Amygdala (tissue), 56 donors: ENCODE results near the gene ATP6AP2.
"Not testable (repeated sequence)": the region's sequence is repeated elsewhere in the genome, so short reads cannot be mapped to it uniquely, and the experiment has no call there.

Experiments
- DNase-seq, 56 donors: peaks; one replicate each; lab custom pipeline; 2025; lab: John Stamatoyannopoulos, UW

Gene ATP6AP2

DNA sequence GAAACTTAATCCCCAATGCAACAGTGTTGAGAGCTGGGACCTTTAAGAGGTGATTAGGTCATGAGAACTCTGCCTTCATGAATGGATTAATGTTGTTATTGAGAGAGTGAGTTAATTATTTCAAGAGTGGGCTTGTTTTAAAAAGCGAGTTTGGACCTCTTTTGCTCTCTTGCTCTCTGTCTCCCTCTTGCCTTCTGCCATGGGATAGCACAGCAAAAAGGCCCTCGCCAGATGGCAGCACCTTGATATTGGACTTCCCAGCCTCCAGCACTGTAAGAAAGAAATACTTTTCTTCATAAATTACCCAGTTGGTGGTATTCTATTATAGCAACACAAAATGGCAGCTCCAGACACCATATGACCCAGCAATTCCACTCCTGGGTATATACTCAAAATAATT, 7.0 kb upstream of the ATP6AP2 start:
- DNase-seq = no peak

DNA sequence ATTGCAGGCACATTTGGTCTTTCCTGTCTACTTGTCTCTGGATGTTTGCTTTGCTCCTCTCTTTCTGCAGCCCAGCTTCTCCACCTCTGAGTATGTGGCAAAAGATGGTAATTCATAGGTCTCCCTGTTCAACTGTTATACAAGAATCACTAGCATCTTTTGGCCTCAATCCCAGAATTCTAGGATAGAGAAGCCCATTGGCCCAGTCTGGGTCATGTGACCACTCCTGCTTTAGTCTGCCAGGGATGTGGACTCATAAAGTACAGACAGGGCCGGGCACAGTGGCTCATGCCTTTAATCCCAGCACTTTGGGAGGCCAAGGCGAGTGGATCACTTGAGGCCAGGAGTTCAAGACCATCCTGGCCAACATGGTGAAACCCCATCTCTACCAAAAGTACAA, 5.4 kb upstream of the ATP6AP2 start:
- peak in 19 of 56 donors; percentile 0 to 34 (median 5) for DNase-seq

DNA sequence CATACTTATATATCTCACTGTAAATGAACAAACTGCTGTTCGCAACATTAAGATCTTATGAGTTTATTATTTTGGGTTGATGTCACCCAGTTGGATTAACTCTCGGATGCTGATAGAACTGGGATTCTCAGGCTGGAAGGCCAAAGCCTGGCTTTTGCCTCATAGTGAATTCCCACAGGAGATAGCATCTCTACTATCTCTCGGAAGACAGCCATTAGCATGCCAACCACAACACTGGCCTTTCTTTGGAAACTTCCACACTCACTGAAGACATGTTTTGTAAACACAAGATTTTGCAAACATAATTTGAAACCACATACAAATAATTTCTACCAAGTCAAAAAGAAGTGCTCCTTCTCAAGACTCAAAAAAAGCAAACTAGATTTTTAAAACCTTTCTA, 4.5 kb upstream of the ATP6AP2 start:
- DNase-seq = no peak

DNA sequence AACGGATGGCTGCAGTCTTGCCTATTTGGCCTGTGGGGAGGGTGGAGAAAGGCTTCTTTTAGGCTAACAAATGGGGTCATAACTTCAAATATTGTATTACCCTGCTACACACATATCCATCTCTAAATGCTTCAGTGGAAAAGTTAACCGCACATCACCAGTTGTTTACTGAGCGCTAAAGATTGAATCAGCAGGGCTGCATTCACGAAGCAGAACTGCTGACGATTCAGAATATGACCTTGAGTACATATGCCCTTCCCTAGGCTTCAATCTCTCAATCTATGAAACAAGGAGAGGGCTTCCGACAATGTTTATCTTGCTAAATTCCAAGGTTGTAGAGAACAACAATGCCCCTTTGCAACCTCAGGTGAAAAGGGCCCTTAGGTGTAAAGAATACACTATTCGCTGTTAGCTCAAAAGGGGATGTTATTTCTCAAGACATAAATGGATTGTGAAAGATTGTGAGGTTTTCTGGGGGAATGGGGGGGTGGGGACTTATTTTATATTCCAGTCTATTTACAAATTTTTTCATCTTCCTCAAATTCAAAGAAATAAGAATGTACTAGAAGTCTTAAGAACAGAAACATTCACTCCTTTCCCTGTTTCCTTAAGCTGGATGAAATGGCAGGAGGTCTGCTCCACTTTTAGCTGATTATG, 2.6 kb upstream of the ATP6AP2 start:
- DNase-seq = no peak

DNA sequence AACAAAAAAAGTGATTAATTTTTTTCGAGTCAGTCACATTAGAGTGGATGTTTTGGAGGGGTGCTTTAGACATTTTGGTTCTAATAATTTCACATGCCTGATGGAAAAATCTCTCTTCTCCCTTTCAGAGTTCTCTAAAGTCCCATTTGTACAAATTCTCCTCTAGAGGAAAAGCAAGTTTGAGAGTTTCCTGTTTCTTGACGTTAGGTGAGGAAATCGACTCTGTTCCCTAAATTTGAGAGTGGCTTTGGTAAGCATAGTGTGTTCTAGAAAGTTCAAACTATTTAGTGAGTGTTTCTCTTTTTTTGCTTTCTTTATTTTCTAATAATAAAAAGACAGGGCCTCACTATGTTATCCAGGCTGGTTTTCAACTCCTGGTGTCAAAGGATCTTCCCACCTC, 1.6 kb upstream of the ATP6AP2 start:
- no peak for DNase-seq

DNA sequence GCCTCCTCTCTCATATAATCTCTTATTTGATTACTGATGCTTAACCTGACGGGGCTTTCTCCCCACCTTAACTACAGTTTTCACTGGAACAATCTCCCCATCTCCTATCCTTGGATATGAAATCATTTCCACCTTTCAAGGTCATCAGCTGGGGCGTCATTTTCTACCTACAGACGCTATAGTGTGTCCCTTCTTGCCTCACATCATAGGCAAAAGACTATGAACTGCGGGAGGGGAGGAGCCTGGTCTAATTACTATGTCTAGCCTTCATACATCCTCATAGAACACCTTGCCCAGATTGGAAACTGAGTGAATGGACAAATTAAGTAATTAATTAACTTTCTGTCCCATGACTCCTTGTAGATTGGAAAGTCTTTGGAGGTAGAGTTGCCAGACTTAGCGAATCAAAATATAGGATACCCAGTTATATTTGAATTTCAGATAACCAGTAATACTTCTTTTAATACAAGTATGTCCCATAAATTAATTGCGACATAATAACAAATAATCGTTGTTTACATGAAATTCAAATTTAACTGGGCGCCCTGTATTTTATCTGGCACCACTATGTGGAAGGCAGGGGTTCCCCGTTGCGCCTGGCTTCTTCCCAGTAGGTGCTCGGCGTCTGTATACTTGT, 752 bp upstream of the ATP6AP2 start:
- no peak for DNase-seq

DNA sequence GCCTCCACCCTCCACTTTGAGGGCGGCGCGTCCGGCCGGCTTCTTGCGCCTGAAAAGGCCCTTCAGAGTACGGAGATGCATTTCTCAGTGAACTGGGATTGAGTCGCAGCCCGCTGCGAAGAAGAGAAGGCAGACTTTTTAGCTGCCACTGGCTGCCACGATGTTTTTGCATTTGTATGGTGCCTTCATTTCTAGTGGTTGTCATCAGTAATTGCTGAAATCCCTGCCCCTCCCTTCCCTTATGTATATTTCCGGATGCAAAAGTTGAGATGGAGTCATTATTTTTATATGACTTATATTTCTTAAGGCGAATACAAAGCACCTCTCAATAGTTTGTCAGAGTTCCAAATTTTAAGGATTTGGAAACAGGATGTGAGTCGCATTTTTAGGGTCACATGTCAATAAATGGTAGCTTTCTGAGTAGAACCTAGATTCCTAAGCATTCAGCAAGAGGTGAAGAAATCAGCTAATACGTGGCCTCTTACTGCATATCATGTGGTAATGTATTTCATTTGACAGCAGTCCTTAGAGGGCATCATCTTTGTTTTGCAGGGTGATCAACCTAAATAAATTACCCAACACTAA, 658 bp downstream of the ATP6AP2 start:
- no peak for DNase-seq

DNA sequence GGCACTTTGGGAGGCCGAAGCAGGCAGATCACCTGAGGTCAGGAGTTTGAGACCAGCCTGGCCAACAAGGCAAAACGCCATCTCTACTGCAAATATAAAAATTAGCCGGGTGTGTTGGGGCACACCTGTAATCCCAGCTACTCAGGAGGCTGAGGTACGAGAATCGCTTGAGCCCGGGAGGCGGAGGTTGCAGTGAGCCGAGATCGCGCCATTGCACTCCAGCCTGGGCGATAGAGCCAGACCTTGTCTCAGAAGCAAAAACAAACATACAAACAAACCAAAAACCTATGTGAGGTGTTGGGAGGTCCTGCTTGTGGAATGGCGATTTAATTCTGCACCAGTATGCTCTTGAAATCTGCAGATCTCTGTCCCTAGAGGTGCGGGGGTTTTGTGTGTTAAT, 1.4 kb downstream of the ATP6AP2 start:
- not testable (repeated sequence) for DNase-seq

DNA sequence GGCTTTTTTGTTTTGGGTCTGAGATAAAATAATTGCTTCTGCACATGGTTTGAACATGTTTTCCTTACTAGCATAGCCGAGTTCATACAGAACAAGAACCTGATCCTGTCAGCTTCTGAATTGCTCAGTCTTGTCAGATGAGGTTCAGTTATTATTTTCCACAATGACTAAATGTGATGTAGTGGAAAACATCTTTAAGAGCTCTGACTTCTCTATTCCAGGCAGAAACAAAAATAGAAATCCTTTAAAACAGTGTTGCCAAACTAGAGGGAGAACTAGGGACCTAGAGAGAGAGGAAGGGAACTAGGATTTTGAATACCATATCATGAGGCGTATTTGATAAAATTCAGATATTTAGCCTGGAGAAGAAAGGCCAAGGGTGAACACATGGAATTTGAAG, 2.0 kb downstream of the ATP6AP2 start:
- DNase-seq = no peak

DNA sequence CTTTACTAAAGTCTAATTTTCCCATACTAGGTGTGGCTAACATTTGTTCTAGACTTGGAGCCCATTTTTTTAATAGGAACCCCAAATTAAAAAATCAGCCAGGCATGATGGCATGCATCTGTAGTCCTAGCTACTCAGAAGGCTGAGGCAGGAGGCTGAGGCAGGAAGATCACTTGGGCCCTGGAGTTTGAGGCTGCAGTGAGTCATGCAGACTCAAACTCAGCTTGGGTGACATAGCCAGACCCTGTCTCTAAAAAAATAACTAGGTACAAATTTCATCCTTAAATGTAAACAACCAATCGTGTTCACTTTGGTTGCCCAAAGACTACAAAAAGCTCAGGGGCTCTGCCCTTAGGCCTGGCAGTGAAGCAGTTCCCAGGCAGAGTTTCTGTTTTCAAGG, 6.9 kb downstream of the ATP6AP2 start:
- DNase-seq = not testable (repeated sequence)

DNA sequence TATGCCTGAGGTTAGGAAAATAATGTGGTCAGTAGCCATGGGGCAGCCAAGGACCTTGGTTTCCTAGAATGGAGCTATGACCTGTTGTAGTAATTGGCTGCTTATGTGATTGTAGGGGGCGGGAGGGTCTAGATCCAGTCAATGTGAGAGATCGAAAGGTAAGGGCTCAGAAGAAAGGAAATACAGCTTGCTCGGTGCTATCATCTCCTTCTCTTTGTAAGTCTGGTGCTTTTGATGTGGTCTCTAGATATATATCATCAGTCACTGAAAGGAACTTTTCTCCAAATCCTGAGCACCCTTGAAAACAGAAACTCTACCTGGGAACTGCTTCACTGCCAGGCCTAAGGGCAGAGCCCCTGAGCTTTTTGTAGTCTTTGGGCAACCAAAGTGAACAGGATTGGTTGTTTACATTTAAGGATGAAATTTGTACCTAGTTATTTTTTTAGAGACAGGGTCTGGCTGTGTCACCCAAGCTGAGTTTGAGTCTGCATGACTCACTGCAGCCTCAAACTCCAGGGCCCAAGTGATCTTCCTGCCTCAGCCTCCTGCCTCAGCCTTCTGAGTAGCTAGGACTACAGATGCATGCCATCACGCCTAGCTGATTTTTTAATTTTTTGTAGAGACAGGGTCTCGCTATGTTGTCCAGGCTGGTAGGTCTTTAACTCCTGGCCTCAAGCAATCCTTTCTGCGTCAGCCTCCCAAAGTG, 9.0 kb downstream of the ATP6AP2 start:
- not testable (repeated sequence) for DNase-seq

DNA sequence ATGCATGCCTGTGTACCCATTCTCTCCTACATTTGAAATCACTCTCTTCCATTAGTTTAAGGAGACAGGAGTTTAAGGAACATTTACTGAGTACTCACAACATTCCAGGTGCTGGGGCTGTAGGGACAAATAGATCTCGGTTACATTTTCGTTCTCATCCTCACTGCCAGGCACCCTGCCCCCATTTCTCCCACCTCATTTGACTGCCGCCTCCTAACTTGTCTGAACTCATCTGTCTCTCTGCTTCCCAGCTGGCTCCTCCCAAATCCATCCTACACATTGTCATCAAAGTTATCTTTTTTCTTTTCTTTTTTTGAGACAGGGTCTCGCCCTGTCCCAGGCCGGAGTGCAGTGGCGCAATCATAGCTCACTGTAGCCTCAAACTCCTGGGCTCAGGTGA, 22.7 kb downstream of the ATP6AP2 start:
- no peak for DNase-seq

DNA sequence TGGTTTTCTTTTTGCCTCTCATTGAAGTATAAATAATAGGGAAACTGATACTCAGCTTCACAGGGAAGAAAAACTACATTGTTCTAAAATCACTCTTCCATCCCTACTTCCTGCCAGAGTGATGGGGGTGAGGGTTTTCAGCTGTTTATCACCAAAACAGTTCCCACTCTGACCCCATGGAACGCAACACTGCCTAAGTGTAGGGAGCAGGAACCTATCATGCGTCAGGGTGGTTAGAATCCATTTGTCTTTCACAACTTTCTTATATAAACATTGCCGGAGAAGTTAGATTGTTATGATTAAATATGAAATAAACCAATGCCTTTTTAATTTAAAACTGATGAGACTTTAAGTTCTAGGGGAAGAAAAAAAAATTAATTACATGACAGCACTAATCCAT, 26.6 kb downstream of the ATP6AP2 start:
- DNase-seq = no peak

DNA sequence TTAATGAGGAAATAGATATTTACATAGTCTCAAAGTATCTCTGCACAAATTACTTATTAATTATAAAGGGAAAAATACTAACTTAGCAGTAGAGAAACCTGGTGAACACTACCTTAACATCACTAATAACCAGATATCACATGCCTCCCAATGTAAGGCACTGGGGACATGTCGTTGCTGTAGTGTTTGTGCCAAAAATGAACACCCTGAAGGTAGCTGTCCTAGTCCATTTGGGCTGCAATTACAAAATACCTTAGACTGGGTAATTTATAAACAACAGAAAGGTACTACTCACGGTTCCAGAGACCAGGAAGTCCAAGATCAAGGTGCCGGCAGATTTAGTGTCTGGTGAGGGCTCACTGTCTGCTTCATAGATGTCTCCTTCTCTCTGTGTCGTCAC, 31.7 kb downstream of the ATP6AP2 start:
- no peak for DNase-seq

DNA sequence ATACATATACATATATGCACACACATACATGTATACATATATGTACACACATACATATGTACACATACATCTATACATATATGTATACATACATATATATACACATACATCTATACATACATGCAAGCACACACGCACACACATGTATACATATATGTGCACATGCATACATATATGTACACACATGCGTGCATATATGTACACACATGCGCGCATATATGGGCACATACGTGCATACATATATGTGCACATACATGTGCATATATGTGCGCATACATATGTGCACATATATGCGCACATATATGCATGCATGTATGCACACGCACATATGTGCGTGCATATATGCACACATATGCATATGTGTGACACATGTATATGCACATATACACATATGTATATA, 35.2 kb downstream of the ATP6AP2 start:
- DNase-seq = no peak

DNA sequence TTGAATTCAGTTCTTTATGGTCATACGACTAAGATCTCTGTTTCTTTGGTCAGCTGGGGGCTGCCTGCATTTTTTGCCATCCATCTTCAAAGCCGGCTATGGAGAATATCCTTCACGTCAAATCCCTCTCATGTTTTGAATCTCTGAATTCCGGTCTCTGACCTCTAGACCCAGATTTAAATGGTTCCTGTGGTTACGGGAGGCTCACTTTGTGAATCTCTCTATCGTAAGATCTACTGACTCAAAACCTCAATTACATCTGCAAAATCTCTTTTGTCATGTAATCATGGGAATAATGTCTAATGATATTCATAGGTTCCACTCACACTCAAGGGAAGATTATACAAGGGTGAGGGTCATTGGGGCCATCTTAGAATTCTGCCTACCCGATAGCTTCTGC, 36.8 kb downstream of the ATP6AP2 start:
- no peak for DNase-seq

DNA sequence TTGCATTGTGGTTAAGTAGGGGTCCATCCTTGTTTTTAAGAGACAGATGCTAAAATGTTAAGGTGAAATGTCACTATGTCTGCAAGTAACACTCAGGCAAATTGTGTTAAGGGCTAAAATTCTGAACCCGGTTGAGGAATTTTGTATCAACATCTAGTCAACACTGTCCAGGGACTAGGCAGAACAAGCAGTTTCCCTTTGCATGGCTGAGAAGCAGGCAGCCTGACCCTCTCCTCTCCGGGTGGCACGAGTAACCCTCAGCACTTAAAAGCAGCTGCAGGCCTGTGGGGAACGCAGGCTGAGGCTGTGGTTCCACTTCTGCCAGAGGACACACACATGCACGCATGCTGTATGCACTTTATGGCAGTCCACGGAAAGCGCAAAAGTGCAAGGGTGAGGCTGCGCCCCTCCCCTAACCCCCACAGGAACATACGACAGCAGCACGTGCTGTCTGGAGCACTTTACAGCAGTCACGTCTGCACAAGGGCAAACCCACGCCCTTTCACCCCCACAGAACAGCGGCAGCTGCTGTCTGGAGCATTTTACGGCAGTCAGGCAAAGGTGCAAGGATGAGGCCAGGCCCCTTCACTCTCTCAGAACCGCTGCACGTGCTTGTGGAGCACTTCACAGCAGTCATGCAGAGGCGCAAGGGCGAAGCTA, 41.8 kb downstream of the ATP6AP2 start:
- no peak for DNase-seq

DNA sequence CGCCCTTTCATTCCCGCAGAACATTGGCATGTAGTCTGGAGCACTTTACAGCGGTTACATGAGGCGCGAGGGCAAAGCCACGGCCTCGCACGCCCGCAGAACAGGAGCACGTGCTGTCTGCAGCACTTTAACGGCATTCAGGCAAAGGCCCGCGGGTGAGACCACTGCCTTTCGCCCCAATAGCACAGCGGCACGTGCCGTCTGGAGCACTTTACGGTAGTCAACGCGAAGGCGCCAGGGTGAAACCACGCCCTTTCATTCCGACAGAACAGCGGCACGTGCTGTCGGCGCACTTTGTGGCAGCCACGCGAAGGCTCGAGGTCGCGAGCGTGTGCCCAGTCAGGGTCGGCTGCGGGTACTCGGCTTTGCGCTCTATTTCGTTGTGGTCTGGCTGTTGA, 42.4 kb downstream of the ATP6AP2 start, which contains the start of gene MPC1L:
MPC1L (plus strand) TSS at position 290 of the 398 bp plus-strand sequence. CDS start 138 bp downstream, outside the sequence.
- DNase-seq = no peak

DNA sequence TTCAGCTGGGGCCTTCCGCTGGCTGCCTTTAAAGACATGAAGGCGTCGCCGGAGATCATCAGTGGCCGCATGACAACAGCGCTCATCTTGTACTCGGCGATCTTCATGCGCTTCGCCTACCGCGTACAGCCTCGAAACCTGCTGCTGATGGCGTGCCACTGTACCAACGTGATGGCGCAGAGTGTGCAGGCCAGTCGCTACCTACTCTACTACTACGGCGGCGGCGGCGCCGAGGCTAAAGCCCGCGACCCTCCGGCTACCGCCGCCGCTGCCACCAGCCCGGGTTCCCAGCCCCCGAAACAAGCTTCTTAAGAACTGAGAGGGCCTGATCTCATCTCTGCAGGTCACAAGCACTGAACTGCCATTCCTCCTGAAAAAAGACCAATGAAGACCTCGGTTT, 42.9 kb downstream of the ATP6AP2 start:
- no peak for DNase-seq

DNA sequence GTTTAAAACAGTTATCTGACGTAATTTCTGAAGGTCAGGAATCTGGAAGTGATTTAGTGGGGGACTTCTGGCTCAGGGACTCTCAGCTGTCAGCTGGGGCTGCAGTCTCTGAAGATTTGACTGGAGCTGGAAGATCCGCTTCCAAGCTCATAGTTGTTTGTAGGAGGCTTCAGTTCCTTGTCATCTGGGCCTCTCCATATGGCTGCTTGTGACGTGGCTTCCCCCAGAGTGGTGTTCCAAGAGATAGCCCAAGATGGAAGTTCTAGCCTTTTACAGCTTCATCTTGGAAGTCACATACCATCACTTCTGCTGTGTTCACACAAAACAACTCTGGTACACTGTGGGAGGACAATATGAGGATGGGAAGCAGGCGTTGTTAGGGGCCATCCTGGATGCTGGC, 44.5 kb downstream of the ATP6AP2 start:
- peak in 3 of 56 donors; percentile 0 to 3 (median 2) for DNase-seq

DNA sequence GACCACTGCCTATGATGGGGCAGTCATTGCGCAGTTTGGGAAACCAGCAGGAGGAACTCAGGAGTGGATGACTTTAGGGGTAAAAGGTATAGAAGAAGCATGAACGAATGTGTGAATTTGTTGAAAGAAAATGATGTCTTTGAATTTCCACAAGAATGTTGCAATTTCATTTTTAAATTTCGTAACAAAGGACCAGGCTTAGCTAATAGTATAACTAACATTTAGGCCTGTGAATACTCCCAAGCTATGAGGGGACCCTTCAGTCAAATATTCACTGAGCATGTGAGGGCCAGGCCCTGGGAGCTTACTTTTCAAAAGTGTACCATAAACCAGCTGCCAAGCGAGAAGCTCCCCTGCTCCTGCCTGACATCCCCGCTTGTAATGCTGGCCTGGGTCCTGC, 47.7 kb downstream of the ATP6AP2 start:
- DNase-seq = no peak
